Prostate gland (tissue), 2 donors: Measurements from ENCODE around the gene SLC35G3.

Experiments
- POLR2A ChIP-seq: fragments of 450-650 bp; IDR thresholded peaks from one replicate; pipeline ENCODE4 v1.6.1; 2016; ENCODE audit warnings: antibody characterized with exemption, mild to moderate bottlenecking
- POLR2AphosphoS5 ChIP-seq: sonication (generic); formaldehyde crosslinking; IDR thresholded peaks from one replicate; pipeline ENCODE4 v1.6.1; 2017; ENCODE audit warnings: antibody characterized with exemption
- TF ChIP-seq, protein P1 (sequence below), 4 experiments: fragments of 200-600 bp in 2 of 4; fragments of 450-650 bp in 2 of 4; sonication (generic) in 2 of 4; IDR thresholded peaks; 1 replicate in 3 of 4; 2 replicates in 1 of 4; pipeline ENCODE4 v1.5.1; 2016 to 2019; ENCODE audit warnings: antibody characterized with exemption in 4 of 4, mild to moderate bottlenecking in 2 of 4, moderate library complexity in 2 of 4

DNA sequence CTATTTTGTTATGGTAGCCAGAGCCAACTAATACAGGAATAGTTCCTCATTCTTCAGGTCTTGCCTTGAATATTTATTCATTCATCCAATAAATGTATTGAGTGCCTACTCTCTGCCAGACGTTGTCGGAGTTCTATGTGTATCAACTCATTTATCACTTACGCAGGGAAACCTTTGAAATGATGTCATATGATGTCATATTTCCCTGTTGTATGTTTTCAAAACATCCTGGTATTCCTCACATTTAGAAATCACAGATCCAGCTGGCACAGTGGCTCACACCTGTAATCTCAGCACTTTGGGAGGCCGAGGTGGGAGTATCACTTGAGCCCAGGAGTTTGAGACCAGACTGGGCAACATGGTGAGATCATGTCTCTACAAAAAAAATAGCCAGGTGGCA is 49.4 kb downstream of the SLC35G3 start:
- no peak for TF ChIP-seq POLR2A
- TF ChIP-seq POLR2AphosphoS5, result no peak
- TF ChIP-seq, protein P1, sequence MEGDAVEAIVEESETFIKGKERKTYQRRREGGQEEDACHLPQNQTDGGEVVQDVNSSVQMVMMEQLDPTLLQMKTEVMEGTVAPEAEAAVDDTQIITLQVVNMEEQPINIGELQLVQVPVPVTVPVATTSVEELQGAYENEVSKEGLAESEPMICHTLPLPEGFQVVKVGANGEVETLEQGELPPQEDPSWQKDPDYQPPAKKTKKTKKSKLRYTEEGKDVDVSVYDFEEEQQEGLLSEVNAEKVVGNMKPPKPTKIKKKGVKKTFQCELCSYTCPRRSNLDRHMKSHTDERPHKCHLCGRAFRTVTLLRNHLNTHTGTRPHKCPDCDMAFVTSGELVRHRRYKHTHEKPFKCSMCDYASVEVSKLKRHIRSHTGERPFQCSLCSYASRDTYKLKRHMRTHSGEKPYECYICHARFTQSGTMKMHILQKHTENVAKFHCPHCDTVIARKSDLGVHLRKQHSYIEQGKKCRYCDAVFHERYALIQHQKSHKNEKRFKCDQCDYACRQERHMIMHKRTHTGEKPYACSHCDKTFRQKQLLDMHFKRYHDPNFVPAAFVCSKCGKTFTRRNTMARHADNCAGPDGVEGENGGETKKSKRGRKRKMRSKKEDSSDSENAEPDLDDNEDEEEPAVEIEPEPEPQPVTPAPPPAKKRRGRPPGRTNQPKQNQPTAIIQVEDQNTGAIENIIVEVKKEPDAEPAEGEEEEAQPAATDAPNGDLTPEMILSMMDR (IDR thresholded peaks at IDR 0.05), result no peak
